HG03108 (cell line): ENCODE measurements around the gene TMEM213.

ENCODE experiments used
- ATAC-seq: cut with Tn5 transposase; IDR thresholded peaks from one replicate; pipeline ENCODE4 v1.9.1; 2021; ENCODE audit warnings: moderate library complexity; ENCODE audit not compliant: unreplicated experiment

The TMEM213 gene, protein sequence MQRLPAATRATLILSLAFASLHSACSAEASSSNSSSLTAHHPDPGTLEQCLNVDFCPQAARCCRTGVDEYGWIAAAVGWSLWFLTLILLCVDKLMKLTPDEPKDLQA

DNA sequence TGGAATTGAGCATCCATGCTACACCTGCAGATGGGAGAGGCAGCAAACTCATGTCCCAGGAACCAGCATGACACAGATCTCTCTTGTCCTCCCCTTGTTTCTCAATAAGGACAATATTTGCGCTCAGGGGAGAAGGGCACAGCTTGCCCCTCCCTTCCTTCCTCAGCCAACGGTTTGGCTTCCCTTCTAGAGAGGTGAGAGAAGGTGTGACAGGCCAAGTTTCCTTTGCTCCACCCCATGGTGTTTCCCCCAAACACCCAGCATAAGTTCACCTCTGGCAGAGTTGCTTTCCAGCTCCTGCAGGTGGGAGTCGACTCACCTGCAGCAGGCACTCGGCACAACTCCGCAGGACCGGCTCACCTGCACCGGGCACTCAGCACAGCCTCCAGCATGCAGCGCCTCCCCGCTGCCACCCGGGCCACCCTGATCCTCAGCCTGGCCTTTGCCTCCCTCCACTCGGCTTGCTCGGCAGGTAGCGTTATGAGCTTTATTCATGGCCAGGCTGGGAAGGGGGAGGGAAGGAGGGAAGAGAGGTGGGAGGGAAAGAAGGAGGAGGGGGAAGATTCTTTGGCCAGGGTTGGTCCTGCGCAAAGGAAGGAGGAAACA is at the start of gene TMEM213, which contains the start of gene ATP6V0A4:
TSS of gene TMEM213 (plus strand) at position 280 of the 606 bp plus-strand sequence. CDS start at position 391, 111 bp downstream.
TSS of gene ATP6V0A4 (minus strand) at position 482 of the 606 bp plus-strand sequence. CDS start 26,949 bp downstream, outside the sequence.
- no peak for ATAC-seq

DNA sequence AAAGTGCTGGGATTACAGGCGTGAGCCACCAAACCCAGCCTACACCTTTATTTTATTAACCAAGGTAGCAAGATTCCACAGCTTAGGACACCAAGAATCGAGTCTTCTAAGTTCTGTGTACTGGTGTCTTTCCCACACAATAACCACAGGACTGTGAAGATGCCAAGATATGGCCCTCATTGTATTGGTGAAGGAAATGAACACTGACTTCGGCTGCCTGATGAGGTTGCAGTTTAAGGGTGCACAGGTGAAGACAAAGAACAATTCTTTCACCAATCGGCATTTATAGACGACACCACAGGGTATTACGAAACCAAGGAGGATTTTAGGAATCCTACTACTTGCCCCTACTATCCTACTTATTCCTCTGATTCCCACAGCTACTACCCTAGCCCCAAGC is 49.1 kb upstream of the TMEM213 start:
- no peak for ATAC-seq

DNA sequence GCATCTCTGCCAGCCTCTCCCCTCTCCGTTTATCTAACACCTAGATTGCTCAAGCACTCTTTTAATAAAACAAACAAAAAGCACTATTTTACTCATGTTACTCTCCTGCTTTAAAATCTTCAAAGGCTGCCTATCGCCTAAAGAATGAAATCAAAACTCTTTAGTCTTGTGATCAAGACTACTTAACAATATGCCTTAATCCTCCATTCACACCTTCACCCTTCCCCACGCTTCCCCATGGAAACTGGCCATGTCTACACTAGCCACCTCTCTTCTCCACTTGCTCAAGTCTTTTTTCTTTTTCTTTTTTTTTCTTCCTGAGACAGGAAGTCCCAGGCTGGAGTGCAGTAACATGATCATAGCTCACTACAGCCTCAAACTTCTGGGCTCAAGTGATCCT is 47.8 kb upstream of the TMEM213 start:
- no peak for ATAC-seq

DNA sequence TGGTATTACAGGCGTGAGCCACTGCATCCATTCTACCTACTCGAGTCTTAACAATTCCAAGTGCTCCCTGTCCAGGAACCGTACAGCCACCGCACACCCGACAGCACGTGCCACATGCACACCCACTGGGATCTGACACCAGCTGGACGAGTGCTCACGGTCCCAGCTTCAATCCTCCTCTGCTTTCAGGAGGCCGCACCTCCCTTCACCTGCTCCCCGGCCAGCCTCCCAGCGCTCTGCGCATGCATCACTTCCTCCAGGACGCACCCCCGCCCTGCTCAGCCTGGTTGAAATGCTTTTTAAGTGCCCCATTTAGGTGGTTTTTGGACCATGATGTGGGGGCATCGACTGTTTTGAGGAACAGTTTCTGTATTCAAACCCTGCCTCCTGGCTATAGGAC is 47.3 kb upstream of the TMEM213 start:
- ATAC-seq = no peak

DNA sequence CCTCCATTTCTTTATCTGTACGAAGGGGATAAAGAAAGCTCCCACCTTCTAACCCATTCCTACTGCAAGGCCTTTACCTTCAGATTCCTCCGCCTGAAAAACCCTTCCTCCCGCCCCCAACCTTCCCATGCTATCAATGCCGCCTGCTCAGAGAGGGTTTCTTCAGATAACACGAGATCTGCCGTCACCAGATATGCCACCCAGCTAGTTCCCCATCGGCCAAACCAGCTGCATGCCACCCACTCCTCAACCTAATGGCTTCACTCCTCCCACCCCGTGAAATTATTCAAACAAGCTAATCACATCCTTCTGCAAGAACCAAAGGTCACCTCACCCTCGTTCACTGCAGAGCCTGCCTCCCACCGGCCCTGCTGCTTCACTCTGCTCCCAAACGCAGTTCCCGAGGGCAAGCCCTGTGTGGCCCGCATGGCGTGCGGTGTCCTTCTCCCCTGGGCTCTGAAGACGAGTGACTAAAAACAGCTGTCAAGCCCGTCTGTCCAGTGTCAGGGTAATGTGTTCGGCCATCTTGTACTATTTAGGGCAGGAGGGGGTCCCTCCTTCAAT is 46.8 kb upstream of the TMEM213 start:
- ATAC-seq = no peak

DNA sequence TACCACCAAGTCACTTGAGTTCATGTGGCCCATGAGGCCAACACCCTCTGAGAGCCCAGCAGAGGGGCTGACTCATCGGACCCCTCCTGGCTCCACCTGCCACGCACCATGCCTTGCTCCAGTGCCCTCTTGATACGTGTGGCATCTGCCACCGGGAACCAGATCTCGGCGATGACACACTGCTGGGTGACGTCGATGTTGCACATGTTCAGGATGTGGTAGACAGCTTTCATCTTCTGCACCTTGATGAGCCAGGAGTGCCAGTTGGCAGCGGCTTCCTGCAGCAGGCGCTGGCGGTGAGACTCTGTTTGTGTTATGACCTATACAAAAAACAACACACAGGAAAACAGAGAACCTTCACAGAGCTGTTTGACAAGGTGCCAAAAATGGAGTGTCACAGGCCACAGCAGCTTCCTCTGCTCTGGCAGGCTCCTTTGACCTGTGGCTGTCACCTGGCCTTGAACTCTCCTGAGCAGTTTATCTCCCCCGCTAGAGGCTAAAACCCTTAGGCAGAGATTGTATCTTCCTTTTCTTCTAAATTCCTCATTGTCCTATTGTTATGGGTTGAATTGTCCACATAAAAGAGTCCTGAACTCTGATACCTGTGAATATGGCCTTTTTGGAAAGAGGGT is 45.2 kb upstream of the TMEM213 start:
- ATAC-seq = peak; percentile 94

DNA sequence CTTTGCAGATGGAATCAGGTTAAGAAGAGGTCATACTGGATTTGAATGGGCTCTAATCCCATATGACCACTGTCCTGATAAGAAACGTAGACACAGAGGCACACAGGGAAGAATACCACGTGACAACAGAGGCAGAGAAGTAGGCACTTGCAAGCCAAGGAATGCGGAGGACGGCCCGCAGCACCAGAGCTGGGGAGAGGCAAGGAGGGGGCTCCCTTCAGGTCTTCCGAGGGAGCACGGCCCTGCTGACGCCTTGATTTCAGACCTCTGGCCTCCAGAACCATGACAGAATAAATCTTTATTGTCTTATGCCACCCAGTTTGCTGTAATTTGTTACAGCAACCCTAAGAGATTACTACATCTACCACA is 44.7 kb upstream of the TMEM213 start:
- ATAC-seq = no peak

DNA sequence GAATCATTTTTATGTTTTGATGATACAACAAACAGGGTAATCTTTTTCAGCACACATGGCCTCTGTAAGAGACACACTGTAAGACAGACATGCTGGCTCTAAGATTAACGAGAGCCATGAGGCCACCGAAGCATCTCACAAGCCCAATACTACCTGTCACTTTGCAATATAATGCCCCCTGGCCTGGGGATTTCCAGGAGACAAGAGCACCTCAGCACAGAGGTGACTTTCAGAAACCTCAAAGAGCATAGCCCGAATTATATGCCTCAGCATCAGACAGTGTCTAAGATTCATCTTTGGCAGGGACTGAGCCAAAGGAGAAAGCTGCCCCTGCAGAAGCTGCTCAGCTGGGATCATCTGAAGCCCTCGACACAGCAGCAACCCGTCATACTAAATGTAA is 44.2 kb upstream of the TMEM213 start:
- no peak for ATAC-seq

DNA sequence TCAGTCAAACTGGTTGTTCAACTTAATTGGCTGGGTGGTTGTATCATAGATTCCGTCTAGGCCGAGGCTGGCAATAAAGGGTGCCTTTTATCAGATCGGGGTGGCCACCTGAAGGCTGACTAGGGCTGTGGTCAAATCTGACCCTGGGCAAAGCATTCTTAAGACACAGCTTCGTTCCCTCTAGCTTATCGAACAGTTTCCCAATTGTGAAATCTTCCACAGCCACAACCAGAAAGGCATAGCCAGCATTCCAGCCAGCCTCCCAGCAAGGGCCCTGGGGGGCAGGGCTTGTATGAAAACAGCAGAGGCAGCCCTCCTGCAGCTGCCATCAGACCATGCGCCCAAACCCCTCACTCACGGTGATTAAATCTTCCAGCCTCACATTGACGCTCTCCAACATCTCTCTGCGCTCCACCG is 42.5 kb upstream of the TMEM213 start:
- no peak for ATAC-seq

DNA sequence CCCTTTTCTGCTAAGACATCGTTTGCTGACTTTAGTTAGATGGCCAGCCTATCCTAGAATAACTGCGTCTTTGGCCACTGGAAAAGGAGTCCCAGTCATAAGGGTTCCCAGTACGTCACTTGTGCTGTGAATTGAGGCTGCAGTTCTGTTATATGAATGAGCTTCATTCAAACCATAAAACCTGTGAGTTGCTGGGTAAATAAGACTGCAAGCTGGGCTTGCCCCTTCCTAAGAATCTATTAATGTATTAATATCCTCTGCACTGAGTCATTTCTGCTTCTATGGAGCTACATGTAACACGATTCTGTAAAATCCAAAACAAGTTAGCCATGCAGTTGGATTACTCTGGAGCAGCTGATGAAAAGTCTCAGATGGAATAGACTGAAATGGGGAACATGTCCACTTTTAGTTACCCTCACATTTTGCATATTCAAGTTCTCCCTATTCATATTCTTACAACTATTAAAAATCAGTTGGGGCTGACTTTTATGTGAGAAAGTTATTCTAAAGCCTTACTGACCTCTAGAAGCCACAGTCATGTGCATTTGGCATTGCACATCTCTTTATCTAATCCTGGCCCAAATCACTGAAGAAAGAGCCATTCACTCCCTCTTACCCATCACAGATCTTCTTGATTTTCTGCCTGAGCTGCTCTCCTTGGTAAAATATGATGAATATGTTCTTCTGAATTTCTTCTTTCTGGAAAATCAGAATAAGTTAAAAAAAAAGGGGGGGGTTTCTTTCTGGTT is 41.8 kb upstream of the TMEM213 start:
- ATAC-seq = no peak

DNA sequence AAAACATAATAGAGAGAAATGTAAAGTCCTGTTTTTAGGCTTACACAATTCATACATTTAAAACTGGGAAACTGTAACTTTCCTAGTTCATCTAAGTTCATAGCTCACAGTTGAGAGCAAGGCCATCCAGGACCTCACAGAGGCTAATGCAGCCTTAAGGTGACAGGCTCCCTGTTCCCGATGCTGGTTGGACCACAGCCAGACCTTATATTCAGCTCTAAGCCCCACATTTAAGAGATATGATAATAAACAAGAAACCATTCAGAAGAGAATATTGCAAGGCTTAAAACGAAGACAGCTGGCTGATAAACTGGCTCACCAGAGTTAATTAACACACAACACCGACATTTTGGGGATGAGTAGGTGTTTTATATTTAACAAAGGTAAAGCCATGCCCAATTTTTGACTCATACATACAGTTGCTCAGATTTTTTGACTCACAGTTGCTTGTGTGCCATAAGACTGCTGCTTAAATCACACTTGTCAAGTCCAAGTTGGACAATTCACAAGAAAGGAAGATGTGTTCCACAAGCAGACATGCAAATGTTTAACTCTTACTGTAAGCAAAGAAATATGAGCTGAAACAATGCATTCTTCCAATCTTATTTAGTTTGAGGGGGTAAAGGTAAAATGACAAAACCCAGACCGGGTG is 41.1 kb upstream of the TMEM213 start:
- no peak for ATAC-seq

DNA sequence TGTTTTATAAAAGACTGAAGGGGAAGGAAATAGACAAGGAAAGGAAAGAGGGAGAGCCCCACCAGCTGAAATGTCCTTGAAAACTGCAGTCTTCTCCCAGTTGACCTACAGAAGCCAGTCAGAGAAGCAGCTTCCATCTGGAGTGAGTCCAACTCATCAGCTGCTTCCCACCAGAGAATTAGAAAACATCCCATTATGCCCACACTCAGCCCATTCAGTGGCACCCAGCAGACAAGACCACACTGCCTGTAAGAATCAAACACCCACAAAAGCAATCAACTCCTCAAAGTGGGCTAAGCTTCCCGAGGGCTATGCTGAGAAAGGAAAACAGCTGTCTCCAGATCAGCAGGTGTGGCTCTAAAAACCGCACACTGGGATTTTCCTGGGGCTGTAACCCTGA is 29.6 kb upstream of the TMEM213 start:
- no peak for ATAC-seq

DNA sequence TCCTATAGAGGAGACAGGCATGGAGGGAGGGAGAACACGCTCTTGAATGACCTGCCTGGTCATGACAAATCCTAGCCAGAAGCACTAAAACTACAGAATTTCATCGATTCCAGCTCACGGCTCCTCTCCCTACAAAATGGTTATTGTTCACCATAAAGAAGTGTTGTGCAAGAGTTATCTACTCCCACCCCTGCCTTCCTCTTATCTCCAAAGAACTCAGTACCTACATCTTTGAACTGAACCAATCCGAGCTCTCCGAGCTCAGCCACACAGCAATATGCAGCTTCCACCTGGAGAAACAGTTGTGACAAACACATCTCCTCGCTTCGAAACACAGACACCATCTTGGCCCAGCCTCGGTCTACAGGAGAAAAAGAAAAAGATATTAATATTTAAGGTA is 26.9 kb upstream of the TMEM213 start:
- no peak for ATAC-seq

DNA sequence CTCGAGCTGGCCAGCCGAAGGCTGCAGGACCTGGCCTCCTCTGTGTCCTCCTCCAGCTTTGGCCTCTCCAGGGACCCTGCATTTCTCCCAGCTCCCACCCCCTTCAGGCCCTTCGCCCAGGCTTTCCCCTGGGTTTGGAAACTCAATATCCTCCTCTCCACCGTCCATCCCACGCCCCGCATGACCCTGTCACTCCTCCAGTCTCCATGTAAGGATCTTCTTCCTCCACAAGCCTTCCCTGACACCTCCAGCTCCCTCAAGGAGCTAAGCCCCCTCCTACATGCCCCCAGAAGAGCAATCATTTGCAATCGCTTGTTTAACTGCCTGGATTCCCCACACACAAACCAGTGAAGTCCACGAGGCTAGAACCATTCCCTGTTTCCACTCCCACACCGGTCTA is 24.6 kb upstream of the TMEM213 start:
- no peak for ATAC-seq

DNA sequence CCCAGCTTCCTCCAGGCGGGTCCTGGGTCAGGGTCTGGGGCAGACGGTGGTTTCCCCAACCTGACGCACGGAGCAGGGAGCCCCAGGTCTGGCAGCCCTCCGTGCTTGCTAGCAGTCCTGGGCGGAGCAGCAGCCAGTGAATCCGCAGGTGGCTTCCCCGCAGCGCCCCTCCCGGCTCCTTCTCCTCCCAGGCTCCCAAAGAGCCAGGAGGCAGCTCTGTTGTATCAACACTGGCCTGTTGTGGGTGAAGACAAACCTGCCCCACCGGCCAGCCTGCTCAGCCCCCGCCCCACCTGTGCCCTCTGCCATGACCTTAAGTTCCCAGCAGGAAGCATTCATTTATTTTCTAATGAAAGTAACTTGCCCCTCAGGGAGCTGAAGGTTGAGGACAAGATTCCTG is 24.0 kb upstream of the TMEM213 start:
- ATAC-seq = no peak

DNA sequence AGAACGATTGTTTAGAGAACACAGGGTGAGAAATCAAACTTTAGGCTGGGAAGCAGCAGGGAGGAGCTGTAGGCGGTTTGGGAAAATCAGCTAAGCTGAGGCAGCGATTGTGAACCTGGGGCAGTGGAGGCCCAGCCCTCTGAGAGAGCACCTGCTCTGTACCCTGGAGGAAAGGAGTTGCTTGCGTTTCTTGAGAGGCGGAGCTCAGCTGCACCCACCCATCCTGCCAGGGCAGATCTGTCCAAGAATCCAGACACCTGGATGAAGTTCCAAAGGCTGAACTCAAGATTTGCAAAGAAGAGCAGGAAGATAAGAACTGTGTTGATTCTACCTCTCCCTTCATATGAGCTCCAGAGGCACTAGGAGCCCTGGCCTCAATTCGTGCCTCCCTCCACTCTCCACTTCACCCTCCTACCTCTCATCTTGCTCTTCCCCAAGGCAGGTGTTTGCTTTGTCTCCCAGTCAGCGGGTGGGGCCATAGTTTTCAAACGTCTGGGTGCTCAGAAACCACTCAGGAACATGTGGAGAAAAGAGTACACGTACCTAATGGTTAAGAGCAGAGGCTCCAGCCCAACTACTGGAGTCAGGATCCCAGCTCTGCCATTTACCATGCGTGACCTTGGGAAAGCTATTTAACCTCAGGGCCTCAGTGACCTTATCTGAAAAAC is 21.5 kb upstream of the TMEM213 start:
- ATAC-seq = no peak

DNA sequence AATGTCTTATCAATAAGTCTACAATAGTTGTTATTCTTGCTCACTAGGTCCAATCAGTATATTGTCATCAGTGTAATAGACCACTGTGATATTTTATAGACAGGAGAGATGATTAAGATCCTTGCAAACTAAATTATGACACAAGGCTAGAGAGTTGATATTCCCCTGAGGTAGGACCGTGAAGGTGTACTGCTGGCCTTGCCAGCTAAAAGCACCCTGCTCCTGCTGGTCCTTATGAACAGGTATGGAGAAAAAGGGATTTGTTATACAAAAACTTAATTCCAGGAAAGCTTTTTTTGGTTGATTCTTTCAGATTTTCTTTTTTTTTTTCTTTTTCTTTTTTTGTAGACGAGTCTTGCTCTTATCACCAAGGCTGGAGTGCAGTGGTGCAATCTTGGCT is 16.8 kb upstream of the TMEM213 start:
- no peak for ATAC-seq

DNA sequence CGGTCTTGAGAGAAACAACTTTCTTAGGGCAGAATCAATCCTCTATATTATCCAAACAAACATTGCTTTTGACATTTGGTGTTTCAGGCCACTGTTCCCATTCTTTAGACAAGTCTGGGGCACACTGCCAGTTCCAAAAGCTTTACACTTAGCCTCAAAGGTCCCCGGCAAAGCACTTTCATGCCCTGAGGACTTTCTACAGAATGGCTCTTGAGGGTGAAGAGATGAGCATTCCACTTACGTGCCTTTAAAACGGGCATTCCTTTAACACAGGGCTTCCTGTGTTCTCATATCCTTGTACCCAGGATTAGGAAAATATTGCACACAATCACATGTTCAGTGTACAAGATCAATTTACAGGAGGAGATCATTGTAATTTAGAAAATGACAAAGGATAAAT is 13.1 kb upstream of the TMEM213 start:
- no peak for ATAC-seq

DNA sequence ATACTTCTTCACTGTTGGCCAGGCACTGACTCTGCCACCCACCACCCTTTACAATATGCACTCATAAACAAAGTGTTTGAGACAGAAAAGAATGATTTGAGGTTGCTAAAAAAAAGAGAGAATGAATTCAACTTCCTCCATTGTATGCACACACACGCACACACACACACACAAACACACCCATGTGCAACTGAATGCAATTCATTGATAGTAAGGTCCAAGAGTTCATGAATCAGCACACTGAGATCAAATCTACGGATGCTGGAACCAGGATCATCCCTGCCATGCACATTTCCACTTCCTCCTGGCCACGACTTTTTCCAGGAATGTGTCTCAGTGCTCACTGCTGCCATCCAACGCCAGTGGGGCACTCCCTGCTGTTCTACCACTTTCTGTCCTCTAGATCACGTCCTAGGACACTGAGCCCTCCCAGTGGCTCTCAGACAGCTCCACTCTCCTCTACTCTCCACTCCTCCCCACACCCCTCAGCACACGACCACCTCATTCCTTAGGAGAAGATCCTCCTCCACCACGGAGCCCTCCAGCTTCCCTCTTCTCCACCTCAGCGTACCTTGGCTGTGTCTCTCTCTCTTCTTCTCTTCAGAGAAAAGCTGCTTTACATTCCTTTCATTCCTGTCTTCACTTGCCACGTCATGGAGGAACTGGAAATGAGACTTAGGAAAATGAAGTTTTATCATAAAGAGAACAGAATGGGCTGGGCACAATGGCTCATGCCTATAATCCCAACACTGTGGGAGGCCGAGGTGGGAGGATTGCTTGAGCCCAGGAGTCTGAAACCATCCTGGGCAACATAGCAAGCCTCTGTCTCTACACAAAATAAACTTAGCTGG is 12.0 kb upstream of the TMEM213 start:
- ATAC-seq = no peak
